Loucy (cell line): ENCODE results near the gene SAPCD2.

Experiments used
- H2AFZ ChIP-seq: fragments of 200-600 bp; sonication (generic); 2 replicates; pipeline ENCODE4 v1.6.0; 2016; ENCODE audit warnings: antibody characterized with exemption, mild to moderate bottlenecking, low read length, moderate library complexity
- H3F3A ChIP-seq: fragments of 200-600 bp; 2 replicates; pipeline ENCODE4 v1.6.0; 2016; ENCODE audit warnings: antibody characterized with exemption, low read depth, mild to moderate bottlenecking
- H3K27me3 ChIP-seq: fragments of 200-600 bp; sonication (generic); 2 replicates; pipeline ENCODE4 v1.6.1; 2014; ENCODE audit warnings: low read length, mild to moderate bottlenecking; ENCODE audit not compliant: insufficient read depth, poor library complexity, severe bottlenecking
- H3K36me3 ChIP-seq: fragments of 200-600 bp; sonication (generic); 2 replicates; pipeline ENCODE4 v1.6.1; 2016; ENCODE audit warnings: low read length; ENCODE audit not compliant: insufficient read depth
- H3K4me1 ChIP-seq: fragments of 200-600 bp; sonication (generic); 2 replicates; pipeline ENCODE4 v1.5.1; 2014; ENCODE audit warnings: low read length, mild to moderate bottlenecking; ENCODE audit not compliant: insufficient read depth, poor library complexity, severe bottlenecking
- H3K4me2 ChIP-seq: fragments of 200-600 bp; sonication (generic); 2 replicates; pipeline ENCODE4 v1.6.0; 2014; ENCODE audit warnings: antibody characterized with exemption, low read length, low read depth, mild to moderate bottlenecking; ENCODE audit not compliant: poor library complexity, severe bottlenecking
- H3K4me3 ChIP-seq: fragments of 200-600 bp; sonication (generic); 2 replicates; pipeline ENCODE4 v1.5.1; 2014; ENCODE audit warnings: low read length, mild to moderate bottlenecking, mixed read lengths; ENCODE audit not compliant: poor library complexity, severe bottlenecking
- H3K79me2 ChIP-seq: fragments of 200-600 bp; sonication (generic); 2 replicates; pipeline ENCODE4 v1.6.1; 2014; ENCODE audit warnings: low read length; ENCODE audit not compliant: insufficient read depth
- H3K9ac ChIP-seq: fragments of 200-600 bp; sonication (generic); 2 replicates; pipeline ENCODE4 v1.6.0; 2014; ENCODE audit warnings: mild to moderate bottlenecking, low read depth, low read length, moderate library complexity; ENCODE audit not compliant: poor library complexity, severe bottlenecking
- H3K9me2 ChIP-seq: fragments of 200-600 bp; sonication (generic); replicated peaks from 2 replicates; pipeline ENCODE4 v1.6.1; 2016; ENCODE audit warnings: low read depth, low read length, mixed read lengths
- H3K9me3 ChIP-seq: fragments of 200-600 bp; sonication (generic); 2 replicates; pipeline ENCODE4 v1.6.1; 2014; ENCODE audit warnings: mild to moderate bottlenecking, antibody characterized with exemption, low read length, low read depth; ENCODE audit not compliant: insufficient read depth
- H4K20me1 ChIP-seq: fragments of 200-600 bp; sonication (generic); 2 replicates; pipeline ENCODE4 v1.6.0; 2014; ENCODE audit warnings: antibody characterized with exemption, low read length, mild to moderate bottlenecking; ENCODE audit not compliant: insufficient read depth, poor library complexity, severe bottlenecking
- CTCF ChIP-seq: fragments of 200-600 bp; sonication (generic); conservative IDR thresholded peaks from 2 replicates; pipeline ENCODE4 v1.5.1; 2014; ENCODE audit warnings: mild to moderate bottlenecking, antibody characterized with exemption, low read length
- EZH2phosphoT487 ChIP-seq: fragments of 200-600 bp; IDR thresholded peaks from 2 replicates; pipeline ENCODE4 v1.6.1; 2018; ENCODE audit warnings: antibody characterized with exemption, mild to moderate bottlenecking, moderate library complexity, borderline replicate concordance

Gene SAPCD2

DNA sequence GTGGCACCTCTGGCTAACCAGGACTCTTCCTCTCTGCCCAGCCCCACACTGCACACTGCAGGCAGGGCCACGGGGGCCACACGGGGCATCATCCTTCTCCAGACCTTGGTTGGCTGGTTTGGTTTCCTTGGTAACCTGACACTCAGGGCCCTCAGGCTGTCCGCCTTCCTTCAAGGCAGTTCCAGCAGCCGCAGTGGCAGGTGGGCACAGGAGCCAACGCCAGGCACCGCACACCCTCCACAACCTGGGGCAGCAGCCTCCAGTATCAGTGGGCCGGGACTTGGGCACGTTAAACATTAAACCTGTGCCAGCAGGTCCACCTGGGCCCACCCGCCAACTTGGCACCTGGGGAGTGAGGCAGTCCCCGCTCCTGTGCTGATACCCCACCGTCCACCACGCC is 26.3 kb downstream of the SAPCD2 start:
- H3K27me3 ChIP-seq, result no peaks in the 10 kb centered on the region
- no peaks in the 10 kb centered on the region for H3F3A ChIP-seq
- H4K20me1 ChIP-seq, result peaks cover 23% of the 10 kb centered on the region
- peak overlapping the region; percentile 82 for H3K4me3 ChIP-seq
- peaks cover 24% of the 10 kb centered on the region for H3K4me1 ChIP-seq
- no peaks in the 10 kb centered on the region for H3K9me2 ChIP-seq
- H3K4me2 ChIP-seq, result peak overlapping the region; percentile 86
- H3K79me2 ChIP-seq, result peaks cover 21% of the 10 kb centered on the region; the same call in 1 of the 2 replicates
- H3K9me3 ChIP-seq, result no peaks in the 10 kb centered on the region
- TF ChIP-seq CTCF (no peak), EZH2phosphoT487 (no peak)
- H2AFZ ChIP-seq, result no peak overlapping the region
- H3K9ac ChIP-seq, result peak overlapping the region; percentile 70
- H3K36me3 ChIP-seq, result no peaks in the 10 kb centered on the region

GRCh38 chr9:137042751-137043727 is 27.3 kb downstream of the SAPCD2 start:
- peaks cover 24% of the 10 kb centered on the region for H3K4me1 ChIP-seq
- TF ChIP-seq CTCF, result no peak
- TF ChIP-seq EZH2phosphoT487, result no peak
- H3K27me3 ChIP-seq, result no peaks in the 10 kb centered on the region
- H2AFZ ChIP-seq, result no peak overlapping the region
- H3K9ac ChIP-seq, result peak overlapping the region; percentile 70
- H3K4me3 ChIP-seq, result peak overlapping the region; percentile 6
- H3K4me2 ChIP-seq, result peak overlapping the region; percentile 86
- H3F3A ChIP-seq, result no peaks in the 10 kb centered on the region
- H3K36me3 ChIP-seq, result no peaks in the 10 kb centered on the region
- H3K79me2 ChIP-seq, result peaks cover 21% of the 10 kb centered on the region; the same call in 1 of the 2 replicates
- H4K20me1 ChIP-seq, result peaks cover 23% of the 10 kb centered on the region
- no peaks in the 10 kb centered on the region for H3K9me3 ChIP-seq
- H3K9me2 ChIP-seq, result no peaks in the 10 kb centered on the region

- Histone ChIP-seq H3K4me3 (no peak overlapping the region), H3K27me3 (no peaks in the 10 kb centered on the region), H3K4me1 (peaks cover 21% of the 10 kb centered on the region), H3K4me2 (no peak overlapping the region), H3F3A (no peaks in the 10 kb centered on the region), H2AFZ (no peak overlapping the region), H3K9ac (no peak overlapping the region), H3K36me3 (no peaks in the 10 kb centered on the region), H3K9me2 (no peaks in the 10 kb centered on the region), H4K20me1 (peaks cover 23% of the 10 kb centered on the region), H3K79me2 (peaks cover 21% of the 10 kb centered on the region; the same call in 1 of the 2 replicates), H3K9me3 (no peaks in the 10 kb centered on the region)
- no peak for TF ChIP-seq EZH2phosphoT487
Measured at GRCh38 chr9:137041124-137041523, 29.2 kb downstream of the SAPCD2 start.
